AG04449 (cell line): Measurements from ENCODE around the gene PAQR6.

Experiments
- CTCF ChIA-PET: fragments of 350-600 bp; formaldehyde crosslinking; extraction: SDS; loops from one replicate; lab custom pipeline; 2021; ENCODE audit warnings: antibody characterized with exemption; lab: Yijun Ruan, JAX
- POLR2A ChIA-PET: fragments of 400-600, 350-600 bp; formaldehyde crosslinking; extraction: SDS; loops from one replicate; lab custom pipeline; 2020; ENCODE audit warnings: antibody characterized with exemption, inconsistent platforms; lab: Yijun Ruan, JAX
- DNase-seq: peaks from one replicate; pipeline ENCODE4 v3.0.0-alpha.2; 2010; ENCODE audit warnings: low read depth, low spot score
- H3K4me3 ChIP-seq: 2 replicates; pipeline ENCODE4 v1.5.1; 2011; ENCODE audit warnings: low read depth, mild to moderate bottlenecking, control low read depth, low read length
- TF ChIP-seq, protein P1 (sequence below): IDR thresholded peaks from one replicate; pipeline ENCODE4 v1.5.1; 2011; ENCODE audit warnings: mild to moderate bottlenecking, moderate library complexity, low read length, control low read depth, inconsistent platforms; ENCODE audit not compliant: insufficient read depth; ENCODE audit errors: missing control alignments

PAQR6 gene

GRCh38 chr1:156194300-156194652 lies 53.6 kb downstream of the PAQR6 start:
- no peak for DNase-seq
- TF ChIP-seq, protein P1, sequence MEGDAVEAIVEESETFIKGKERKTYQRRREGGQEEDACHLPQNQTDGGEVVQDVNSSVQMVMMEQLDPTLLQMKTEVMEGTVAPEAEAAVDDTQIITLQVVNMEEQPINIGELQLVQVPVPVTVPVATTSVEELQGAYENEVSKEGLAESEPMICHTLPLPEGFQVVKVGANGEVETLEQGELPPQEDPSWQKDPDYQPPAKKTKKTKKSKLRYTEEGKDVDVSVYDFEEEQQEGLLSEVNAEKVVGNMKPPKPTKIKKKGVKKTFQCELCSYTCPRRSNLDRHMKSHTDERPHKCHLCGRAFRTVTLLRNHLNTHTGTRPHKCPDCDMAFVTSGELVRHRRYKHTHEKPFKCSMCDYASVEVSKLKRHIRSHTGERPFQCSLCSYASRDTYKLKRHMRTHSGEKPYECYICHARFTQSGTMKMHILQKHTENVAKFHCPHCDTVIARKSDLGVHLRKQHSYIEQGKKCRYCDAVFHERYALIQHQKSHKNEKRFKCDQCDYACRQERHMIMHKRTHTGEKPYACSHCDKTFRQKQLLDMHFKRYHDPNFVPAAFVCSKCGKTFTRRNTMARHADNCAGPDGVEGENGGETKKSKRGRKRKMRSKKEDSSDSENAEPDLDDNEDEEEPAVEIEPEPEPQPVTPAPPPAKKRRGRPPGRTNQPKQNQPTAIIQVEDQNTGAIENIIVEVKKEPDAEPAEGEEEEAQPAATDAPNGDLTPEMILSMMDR: no peak
- ChIA-PET POLR2A (interaction anchor here (0.8 to 1.7 kb wide), 5 partner anchors 15 to 49 kb away, joined by 3 to 19 read pairs (median 3); partner anchors contain the start of gene PMF1), CTCF (interaction anchor here (0.6 to 2.4 kb wide), 11 partner anchors 9 to 129 kb away, joined by 3 to 16 read pairs (median 4); partner anchors contain the start of gene PMF1)
- H3K4me3 ChIP-seq: peak overlapping the region; percentile 98

DNA sequence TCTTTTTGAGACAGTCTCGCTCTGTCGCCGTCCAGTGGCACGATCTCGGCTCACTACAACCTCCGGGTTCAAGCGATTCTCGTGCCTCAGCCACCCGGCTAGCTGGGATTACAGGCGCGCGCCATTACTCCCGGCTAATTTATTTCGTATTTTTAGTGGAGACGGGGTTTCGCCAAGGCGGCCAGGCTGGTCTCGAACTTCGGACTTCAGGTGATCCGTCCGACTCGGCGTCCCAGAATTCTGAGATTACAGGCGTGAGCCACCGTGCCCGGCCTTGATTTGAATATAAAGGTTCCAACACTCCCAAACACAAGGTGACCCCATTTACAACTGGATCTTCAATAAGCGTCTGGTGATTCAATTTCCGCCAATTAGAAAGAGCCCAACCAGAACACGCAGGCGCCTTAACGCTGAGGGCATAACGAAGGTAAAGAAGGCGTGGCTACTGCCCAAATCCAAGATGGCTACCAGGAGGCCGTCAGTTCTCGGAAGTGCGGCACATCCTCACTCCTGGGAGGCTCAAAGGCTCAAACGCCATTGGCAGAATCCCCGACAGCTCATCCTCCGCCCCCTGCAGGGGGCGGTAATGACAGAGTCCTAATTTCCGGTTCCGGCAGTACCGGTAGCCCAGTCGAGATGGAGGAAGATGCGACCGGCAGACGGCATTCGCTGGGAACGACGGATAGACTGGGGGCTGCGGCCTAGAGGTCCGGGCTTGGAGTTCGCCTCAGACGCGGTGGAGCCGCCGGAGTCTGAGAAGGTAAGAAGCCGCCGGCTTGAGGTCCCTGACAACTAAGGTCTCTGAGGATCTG lies 54.2 kb downstream of the PAQR6 start, which contains the start of gene SLC25A44:
SLC25A44 (plus strand) TSS at position 617 of the 812 bp plus-strand sequence. CDS start 5,744 bp downstream, outside the sequence.
- TF ChIP-seq, protein P1: peak; percentile 42
- DNase-seq: peak; percentile 94
- ChIA-PET CTCF (interaction anchor here (0.6 to 2.4 kb wide), 15 partner anchors 9 to 129 kb away, joined by 3 to 16 read pairs (median 4); partner anchors contain the start of gene PMF1), POLR2A (interaction anchor here (0.8 to 1.7 kb wide), 4 partner anchors 16 to 36 kb away, joined by 3 to 19 read pairs (median 3); partner anchors contain the start of gene PMF1)
- peak within 1 kb of the TSS; percentile 98 for H3K4me3 ChIP-seq
